Osteoblast (primary cell): ENCODE measurements around the gene COL23A1. TPM values are rescaled to one million over a fixed set of nuclear protein-coding genes. Genes with fewer than 3 reads are reported as not detected.
A peak's percentile ranks its signal among the peaks of the same experiment; 100 is the strongest.

Source experiments
- DNase-seq: peaks from one replicate; pipeline ENCODE4 v3.0.0; 2011; ENCODE audit warnings: low spot score, mixed read lengths; ENCODE audit not compliant: insufficient read length; ENCODE audit errors: missing footprints
- H2AFZ ChIP-seq: 2 replicates; pipeline ENCODE4 v1.6.0; 2011; ENCODE audit warnings: mild to moderate bottlenecking, low read length
- H3K27ac ChIP-seq: 2 replicates; pipeline ENCODE4 v1.5.1; 2011; ENCODE audit warnings: mild to moderate bottlenecking, low read depth, low read length, moderate library complexity
- H3K27me3 ChIP-seq: 2 replicates; pipeline ENCODE4 v1.6.0; 2012; ENCODE audit warnings: mild to moderate bottlenecking, control low read depth, inconsistent platforms, low read length, moderate library complexity; ENCODE audit not compliant: insufficient read depth
- H3K36me3 ChIP-seq: 2 replicates; pipeline ENCODE4 v1.5.1; 2011; ENCODE audit warnings: mild to moderate bottlenecking, low read length, control low read depth, moderate library complexity; ENCODE audit not compliant: insufficient read depth
- H3K4me1 ChIP-seq: 2 replicates; pipeline ENCODE4 v1.5.1; 2011; ENCODE audit warnings: mild to moderate bottlenecking, low read length, control low read depth, moderate library complexity; ENCODE audit not compliant: insufficient read depth
- H3K4me2 ChIP-seq: 2 replicates; pipeline ENCODE4 v1.6.0; 2011; ENCODE audit warnings: mild to moderate bottlenecking, low read length; ENCODE audit not compliant: insufficient read depth
- H3K4me3 ChIP-seq: fragments of 200-600 bp; sonication (generic); 3 replicates; pipeline ENCODE4 v1.5.1; 2012; ENCODE audit warnings: mild to moderate bottlenecking, low read length, inconsistent platforms; ENCODE audit not compliant: insufficient read depth
- H3K79me2 ChIP-seq: 2 replicates; pipeline ENCODE4 v1.6.0; 2012; ENCODE audit warnings: mild to moderate bottlenecking, low read length, control low read depth, inconsistent platforms; ENCODE audit not compliant: insufficient read depth
- H3K9me3 ChIP-seq: 2 replicates; pipeline ENCODE4 v1.5.1; 2011; ENCODE audit warnings: low read depth, low read length, control low read depth
- H4K20me1 ChIP-seq: 2 replicates; pipeline ENCODE4 v1.6.0; 2012; ENCODE audit warnings: mild to moderate bottlenecking, low read length, control low read depth; ENCODE audit not compliant: insufficient read depth
- total RNA-seq: library from RNA; depleted of rRNA; stranded (reverse); fragments of >200 nt; gene quantifications from 2 replicates; pipeline ENCODE4 v1.2.3, GENCODE V29; 2012
- TF ChIP-seq, protein P1 (sequence below): IDR thresholded peaks from 2 replicates; pipeline ENCODE4 v1.5.1; 2011; ENCODE audit warnings: mild to moderate bottlenecking, low read depth, low read length, moderate library complexity; ENCODE audit errors: extremely low read depth

The COL23A1 gene
- total RNA-seq, 1 donor: under 0.01 TPM

DNA sequence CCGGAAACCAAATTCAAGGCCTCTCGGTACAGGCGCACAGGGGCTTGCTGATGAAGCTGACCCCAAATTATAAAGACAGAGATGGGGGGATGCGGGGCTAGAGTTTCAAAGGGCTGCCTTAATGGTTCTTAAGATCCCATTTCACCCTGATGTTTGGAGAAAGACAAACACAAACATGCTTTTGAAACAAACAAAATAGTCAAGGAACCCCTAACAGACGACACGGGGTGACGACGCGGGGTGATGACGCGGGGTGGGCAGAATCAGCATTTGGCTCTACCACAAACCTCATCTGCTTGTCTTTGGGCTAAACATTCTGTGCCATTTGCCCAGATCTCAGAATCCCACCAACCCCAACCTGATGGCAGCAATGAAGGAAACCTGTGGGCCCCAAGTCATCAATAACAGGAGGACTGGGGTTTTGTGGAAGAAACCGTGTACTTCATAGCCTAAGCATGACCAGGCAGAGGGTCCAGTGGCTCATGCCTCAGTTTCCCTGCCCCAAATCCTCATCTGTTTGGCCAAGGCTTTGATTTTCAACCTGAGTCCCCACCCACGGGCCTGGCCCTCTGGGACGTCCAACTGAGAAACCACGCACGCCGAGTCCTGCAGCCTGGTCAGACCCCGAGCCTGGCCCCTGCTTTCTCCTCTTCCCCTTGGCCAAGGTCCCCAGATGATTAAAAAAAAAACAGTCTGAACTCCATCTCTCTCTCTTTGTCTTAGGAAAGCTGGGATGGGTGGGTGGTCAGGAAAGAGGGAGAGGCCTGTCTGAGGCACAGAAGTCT is 148.5 kb downstream of the COL23A1 start:
- Histone ChIP-seq H4K20me1 (no peaks in the 10 kb centered on the region), H3K27me3 (no peaks in the 10 kb centered on the region), H3K27ac (no peak overlapping the region), H3K36me3 (no peaks in the 10 kb centered on the region), H3K4me1 (no peaks in the 10 kb centered on the region), H3K79me2 (no peaks in the 10 kb centered on the region), H3K9me3 (no peaks in the 10 kb centered on the region), H2AFZ (no peak overlapping the region), H3K4me3 (no peak overlapping the region), H3K4me2 (no peak overlapping the region)
- TF ChIP-seq, protein P1, sequence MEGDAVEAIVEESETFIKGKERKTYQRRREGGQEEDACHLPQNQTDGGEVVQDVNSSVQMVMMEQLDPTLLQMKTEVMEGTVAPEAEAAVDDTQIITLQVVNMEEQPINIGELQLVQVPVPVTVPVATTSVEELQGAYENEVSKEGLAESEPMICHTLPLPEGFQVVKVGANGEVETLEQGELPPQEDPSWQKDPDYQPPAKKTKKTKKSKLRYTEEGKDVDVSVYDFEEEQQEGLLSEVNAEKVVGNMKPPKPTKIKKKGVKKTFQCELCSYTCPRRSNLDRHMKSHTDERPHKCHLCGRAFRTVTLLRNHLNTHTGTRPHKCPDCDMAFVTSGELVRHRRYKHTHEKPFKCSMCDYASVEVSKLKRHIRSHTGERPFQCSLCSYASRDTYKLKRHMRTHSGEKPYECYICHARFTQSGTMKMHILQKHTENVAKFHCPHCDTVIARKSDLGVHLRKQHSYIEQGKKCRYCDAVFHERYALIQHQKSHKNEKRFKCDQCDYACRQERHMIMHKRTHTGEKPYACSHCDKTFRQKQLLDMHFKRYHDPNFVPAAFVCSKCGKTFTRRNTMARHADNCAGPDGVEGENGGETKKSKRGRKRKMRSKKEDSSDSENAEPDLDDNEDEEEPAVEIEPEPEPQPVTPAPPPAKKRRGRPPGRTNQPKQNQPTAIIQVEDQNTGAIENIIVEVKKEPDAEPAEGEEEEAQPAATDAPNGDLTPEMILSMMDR: no peak
- DNase-seq: peak; percentile 8

DNA sequence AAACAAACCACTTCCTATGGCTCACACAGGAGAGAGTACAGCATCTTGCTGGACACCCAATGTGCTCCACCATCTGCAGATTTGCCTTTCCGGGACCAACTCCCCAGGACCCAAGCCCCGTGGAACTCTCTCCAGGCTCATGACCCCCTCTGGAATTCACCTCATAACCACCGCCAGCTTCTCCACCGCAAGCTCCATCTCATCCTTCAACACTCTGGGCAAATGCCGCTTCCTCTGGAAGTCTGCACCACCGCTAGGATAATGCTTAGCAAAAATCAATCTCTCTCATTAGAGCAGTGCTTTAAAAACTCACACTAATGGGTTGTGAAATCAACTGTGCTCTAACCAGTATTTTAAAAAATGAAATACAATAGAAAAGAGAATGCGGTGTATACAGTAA is 150.0 kb downstream of the COL23A1 start:
- H3K4me2 ChIP-seq: no peak overlapping the region
- no peaks in the 10 kb centered on the region for H3K27me3 ChIP-seq
- no peaks in the 10 kb centered on the region for H3K79me2 ChIP-seq
- no peaks in the 10 kb centered on the region for H3K4me1 ChIP-seq
- no peaks in the 10 kb centered on the region for H3K36me3 ChIP-seq
- TF ChIP-seq, protein P1: no peak
- no peak overlapping the region for H3K4me3 ChIP-seq
- H2AFZ ChIP-seq: no peak overlapping the region
- no peak overlapping the region for H3K27ac ChIP-seq
- no peaks in the 10 kb centered on the region for H4K20me1 ChIP-seq
- H3K9me3 ChIP-seq: no peaks in the 10 kb centered on the region
- DNase-seq: no peak

DNA sequence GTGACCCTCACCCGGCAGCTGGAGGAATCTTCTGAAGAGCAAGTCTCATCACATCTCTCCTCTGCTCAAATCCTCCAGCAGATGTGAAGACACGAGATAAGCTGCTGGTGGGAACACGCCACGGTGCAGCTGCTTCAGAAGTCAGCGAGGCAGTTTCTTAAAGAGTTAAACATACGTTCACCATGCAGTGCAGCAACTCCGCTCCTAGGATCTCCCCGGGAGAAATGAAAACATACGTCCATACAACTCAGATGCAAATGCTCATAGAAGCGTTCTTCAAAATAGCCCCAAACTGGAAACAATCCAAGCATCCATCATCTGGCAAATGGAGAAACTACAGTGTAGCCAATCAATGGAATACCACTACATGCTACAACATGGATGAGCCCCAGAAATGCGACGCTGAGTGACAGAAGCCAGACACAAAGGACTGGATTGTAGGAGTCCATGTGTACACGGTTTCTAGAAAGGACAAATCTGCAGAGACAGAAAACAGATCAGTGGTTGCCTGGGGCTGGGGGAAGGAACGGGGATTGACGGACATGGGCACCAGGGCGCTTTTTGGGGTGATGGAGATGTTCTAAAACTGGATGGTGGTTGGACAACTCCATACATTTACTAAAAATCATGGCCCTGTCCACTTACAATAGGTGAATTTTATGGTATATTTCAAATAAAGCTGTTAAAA is 150.6 kb downstream of the COL23A1 start:
- TF ChIP-seq, protein P1: no peak
- Histone ChIP-seq H2AFZ (no peak overlapping the region), H3K79me2 (no peaks in the 10 kb centered on the region), H3K27ac (no peak overlapping the region), H3K4me1 (no peaks in the 10 kb centered on the region), H3K9me3 (no peaks in the 10 kb centered on the region), H3K4me2 (no peak overlapping the region), H4K20me1 (no peaks in the 10 kb centered on the region), H3K27me3 (no peaks in the 10 kb centered on the region), H3K4me3 (no peak overlapping the region), H3K36me3 (no peaks in the 10 kb centered on the region)
- DNase-seq: peak; percentile 58

DNA sequence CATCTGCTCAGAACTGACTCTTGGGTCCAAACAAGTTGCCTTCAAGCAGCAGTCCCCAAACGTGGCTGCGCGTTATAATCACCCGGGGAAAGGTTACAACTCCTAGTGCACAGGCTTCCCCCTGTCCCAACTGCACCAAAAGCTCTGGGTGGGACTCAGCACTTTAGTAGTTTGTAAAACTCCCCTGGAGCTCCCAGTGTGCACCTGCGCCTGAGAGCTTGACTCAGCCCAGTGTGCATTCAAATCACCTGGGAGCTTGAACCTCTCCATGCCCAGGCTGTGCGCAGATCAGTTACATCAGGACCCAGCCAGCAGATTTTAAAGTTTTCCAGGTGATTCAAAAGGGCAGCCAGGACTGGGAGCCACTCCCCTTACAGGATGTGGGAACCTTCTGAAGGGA is 151.4 kb downstream of the COL23A1 start:
- DNase-seq: peak; percentile 35
- H3K4me2 ChIP-seq: no peak overlapping the region

More for the DNA sequence above, 151.4 kb downstream of the COL23A1 start:
- no peak overlapping the region for H3K27ac ChIP-seq
- TF ChIP-seq, protein P1: no peak
- H3K4me3 ChIP-seq: no peak overlapping the region
- no peaks in the 10 kb centered on the region for H3K4me1 ChIP-seq
- no peaks in the 10 kb centered on the region for H3K9me3 ChIP-seq
- H3K27me3 ChIP-seq: no peaks in the 10 kb centered on the region
- no peaks in the 10 kb centered on the region for H4K20me1 ChIP-seq
- no peaks in the 10 kb centered on the region for H3K36me3 ChIP-seq
- H3K79me2 ChIP-seq: no peaks in the 10 kb centered on the region
- no peak overlapping the region for H2AFZ ChIP-seq
